ENCODE data around the gene INA. TPM values are rescaled to one million over a fixed set of nuclear protein-coding genes. Genes with fewer than 3 reads are reported as not detected.
A peak's percentile ranks its signal among the peaks of the same experiment; 100 is the strongest.
"Not testable (repeated sequence)": the region's sequence is repeated elsewhere in the genome, so short reads cannot be mapped to it uniquely, and the experiment has no call there.

The INA gene
- polyA plus RNA-seq (2013, experiment 1 of 2; ENCODE audit: insufficient read length), result 0.89 TPM
- 1.0 TPM for polyA plus RNA-seq (2013, experiment 2 of 2; ENCODE audit: insufficient read length)

DNA sequence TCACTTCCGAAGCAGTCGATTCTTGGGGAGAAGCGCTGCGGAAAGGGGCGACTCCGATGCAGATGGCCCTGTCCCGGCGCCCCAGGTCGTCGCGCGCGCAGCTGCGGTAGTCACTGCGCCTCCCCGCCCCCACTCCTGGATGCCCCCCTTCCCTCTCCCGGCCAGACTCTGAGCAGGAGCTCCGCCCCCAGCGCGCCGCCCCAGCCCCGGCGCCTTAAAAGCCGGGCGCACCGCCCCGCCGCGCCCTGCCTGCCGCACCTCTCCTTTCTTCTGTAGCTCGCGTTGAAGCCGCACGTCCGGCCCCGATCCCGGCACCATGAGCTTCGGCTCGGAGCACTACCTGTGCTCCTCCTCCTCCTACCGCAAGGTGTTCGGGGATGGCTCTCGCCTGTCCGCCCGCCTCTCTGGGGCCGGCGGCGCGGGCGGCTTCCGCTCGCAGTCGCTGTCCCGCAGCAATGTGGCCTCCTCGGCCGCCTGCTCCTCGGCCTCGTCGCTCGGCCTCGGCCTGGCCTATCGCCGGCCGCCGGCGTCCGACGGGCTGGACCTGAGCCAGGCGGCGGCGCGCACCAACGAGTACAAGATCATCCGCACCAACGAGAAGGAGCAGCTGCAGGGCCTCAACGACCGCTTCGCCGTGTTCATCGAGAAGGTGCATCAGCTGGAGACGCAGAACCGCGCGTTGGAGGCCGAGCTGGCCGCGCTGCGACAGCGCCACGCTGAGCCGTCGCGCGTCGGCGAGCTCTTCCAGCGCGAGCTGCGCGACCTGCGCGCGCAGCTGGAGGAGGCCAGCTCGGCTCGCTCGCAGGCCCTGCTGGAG lies at the start of gene INA:
TSS of gene INA (plus strand) at position 243 of the 817 bp plus-strand sequence. CDS start at position 317, 74 bp downstream.
- DNase-seq, result peak; percentile 51

DNA sequence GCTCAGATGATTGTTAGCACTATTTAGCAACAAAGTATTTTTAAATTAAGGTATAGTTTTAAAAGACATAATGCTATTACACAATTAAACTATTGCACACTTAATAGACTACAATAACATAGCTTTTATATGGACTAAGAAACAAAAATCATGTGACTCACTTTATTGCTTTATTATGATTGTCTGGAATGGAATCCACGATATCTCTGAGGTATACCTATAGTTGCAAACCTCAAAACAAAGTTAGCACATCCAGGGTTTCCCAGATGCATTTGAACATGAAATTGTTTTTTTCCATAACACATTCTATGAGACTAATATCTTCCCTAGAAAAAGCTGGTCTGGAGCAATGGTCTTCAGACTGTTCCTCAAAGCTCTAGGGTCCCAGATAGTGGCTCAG lies 49.5 kb upstream of the INA start:
- peak; percentile 13 for DNase-seq

DNA sequence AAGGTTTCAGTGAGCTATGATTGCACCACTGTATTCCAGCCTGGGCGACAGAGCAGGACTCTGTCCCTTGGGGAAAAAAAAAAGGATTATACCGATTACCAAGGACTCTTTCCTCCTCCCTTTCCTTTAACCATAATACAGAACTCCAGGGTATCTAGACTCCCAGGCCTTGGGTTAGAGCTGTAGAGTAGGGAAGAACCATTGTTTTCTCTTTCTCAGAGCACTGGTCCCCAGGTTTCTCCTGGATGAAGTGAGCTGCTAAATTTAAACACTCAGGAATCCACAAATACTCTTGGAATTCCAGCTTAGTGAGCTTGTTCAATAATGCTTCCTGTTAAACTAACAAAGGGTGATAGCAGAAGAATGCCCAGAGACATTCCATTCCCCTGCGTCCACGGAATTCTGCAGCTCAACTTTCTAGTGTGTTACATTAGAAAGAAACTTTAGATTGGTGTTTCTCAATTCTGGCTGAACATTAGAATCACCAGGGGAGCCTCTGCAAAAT lies 45.8 kb upstream of the INA start:
- peak; percentile 97 for DNase-seq

DNA sequence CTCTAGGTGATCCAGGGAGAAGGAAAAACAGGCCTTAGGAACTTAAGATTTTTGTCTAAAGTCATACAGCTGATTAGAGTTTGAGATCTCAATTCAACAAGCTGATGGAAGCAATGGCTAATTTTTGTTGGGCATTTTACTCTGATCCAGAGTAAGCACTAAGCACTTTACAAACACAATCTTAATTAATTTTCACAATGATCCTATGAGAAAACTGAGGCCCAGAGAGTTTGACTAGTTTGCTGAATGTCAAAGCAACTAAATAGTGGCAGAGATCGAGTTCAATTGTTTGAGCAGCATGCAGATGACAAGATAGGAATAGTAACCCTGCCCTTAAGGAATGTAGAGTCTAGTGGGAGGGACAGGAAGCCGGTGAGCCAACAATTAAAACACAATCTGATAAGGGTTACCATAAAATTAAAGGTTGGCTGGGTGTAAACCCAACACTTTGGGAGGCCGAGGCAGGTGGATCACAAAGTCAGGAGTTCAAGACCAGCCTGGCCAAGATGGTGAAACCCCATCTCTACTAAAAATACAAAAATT lies 44.7 kb upstream of the INA start:
- DNase-seq, result no peak

DNA sequence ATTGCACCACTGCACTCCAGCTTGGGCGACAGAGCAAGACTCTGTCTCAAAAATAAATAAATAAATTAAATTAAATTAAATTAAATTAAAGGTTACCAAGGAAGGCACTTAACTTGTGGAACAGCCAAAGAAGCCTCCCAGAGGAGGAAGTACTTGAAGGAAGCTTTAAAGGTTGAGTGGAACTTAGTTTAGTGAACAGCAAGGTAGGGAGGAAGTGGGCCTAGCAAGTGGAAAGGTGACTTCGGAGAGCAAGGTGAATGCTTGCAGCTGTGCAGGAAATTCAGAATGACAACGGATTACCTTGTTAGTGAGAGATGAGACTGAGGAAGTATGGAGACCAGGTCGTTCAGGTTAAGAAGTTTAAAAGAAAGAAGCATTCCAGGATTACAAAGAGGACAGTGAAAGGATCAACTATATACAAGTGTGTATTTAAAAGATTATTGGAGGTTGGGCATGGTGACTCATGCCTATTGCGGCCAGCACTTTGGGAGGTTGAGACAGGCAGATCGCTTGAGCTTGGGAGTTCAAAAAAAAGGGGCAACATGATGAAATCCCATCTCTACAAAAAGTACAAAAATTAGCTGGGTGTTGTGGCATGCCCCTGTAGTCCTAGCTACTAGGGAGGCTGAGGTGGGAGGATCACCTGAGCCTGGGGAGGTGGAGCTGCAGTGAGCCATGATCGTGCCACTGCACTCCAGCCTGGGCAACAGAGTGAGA lies 44.0 kb upstream of the INA start:
- peak; percentile 63 for DNase-seq

DNA sequence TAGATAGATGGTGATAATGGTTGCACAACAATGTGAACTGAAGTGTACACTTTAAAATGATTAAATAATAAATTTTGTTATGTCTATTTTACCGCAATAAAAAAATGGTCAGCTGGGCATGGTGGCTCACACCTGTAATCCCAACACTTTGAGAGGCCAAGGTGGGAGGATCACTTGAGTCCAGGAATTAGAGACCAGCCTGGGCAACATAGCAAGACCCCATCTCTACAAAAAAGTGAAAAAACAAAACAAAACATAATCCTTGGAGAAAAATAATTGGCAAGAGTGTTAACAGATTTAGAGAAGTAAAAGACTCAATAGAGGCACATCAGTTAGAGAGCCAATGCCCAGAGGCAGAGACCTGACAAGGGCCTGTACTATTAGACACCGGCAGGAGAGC lies 41.2 kb upstream of the INA start:
- DNase-seq, result no peak

DNA sequence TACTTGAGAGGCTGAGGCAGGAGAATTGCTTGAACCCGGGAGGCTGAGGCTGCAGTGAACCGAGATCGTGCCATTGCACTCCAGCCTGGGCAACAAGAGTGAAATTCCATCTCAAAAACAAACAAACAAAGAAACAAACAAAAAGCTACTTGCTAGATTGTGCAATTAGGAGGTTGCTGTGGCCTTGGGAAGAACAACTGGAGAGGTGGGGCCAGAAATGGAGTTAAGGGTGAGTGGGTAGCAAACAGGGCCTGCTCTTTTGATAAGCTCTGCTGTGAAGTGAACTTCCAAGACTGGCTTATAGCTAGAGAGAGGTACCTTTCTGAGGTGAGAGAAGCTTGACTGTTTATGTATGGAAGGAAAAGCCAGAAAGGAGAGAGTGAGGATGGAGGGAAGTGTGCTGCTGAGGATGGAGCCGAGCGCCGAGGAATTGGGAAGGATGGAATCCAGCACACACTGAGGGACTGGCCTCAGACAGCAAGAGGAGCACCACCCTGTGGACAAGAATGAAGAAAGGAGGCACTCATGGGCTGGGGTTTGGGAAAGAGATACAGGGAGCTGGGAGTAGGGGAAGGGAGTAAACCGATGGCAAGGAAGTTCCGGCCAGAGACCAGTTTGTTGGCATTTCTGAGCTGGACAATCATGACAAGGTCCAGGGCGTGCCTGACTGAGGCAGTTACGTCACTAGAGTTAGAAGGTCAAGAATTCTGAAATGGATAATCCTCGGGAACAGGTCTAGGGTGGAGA lies 38.3 kb upstream of the INA start:
- peak; percentile 62 for DNase-seq

DNA sequence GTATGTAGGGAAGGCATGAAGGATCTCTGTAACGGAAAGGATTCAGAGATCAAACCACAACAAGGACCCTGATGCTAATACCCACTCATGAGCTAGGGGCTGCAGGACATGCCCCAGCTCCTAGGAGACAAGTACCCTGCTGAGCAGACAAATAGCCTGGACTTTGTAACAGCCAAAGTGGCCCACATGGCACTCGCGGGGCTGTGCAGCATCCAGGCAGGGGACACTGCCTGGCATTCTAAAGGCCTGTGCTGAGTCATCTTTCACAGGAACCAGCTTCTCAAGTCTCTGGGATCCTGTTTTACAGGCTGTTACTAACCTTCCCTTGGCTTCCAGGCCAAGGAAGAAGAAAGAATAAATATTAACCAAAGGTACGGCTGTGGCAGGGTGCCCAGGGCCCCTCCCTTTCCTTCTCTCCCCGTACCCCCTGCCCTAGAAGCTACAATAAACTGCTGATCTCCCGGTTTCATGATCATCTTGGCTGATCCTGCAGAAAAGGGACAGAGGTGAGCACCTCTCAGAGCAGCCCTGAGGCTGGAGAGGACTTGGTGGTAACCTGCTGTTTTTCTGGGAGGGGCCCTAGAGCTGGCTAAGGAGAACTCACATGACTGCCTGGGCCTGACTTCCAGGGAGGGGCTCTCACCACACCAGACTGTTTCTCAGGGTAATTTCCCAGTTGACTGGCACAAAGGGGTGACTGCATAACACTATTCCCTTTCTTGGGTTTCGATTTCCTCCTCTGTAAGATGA lies 35.5 kb upstream of the INA start:
- peak; percentile 27 for DNase-seq

DNA sequence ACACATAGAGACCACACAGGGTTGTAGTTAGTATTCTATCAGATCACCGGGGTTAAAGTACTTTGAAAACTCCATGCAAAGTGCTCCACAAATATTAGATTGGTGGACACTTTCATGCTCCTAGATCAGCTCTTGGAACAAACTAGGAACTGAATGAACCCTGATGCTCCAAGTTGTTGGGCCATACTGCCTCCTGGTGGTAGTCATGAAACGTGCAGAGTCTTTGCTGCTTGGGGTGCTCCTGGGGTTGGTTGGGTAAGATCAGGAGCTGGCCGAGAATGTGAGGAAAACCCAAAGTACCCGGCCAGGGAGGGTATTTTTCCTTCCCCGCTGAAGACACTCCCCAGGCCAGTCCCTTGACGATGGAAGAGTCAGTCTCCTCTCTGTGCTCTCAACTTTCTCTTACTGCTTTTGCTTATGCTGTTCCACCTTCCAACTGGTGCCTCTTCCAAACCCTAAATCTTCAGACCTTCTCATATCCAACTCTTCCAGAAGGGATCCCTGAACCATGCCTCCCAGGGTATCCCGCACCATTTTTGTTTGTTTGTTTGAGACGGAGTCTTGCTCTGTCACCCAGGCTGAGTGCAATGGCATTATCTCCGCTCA lies 32.2 kb upstream of the INA start:
- DNase-seq, result peak; percentile 75

DNA sequence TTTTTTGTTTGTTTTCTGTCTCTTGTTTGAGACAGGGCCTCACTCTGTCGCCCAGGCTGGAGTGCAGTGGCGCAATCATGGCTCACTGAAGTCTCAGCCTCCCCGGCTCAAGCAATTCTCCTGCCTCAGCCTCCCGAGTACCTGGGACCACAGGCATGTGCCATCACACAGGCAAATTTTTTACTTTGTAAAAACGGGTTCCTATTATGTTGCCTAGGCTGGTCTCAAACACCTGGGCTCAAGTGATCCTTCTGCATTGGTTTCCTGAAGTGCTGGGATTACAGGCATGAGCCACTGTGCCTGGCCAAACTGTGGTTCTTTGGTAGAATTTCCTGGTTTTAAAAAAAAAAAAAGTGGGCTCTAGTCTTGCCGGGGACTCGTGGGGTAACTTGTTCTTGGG lies 31.4 kb upstream of the INA start, which contains the start of gene RPEL1:
TSS of gene RPEL1 (plus strand) at position 301 of the 400 bp plus-strand sequence. CDS start 110 bp downstream, outside the sequence.
- DNase-seq, result not testable (repeated sequence)

DNA sequence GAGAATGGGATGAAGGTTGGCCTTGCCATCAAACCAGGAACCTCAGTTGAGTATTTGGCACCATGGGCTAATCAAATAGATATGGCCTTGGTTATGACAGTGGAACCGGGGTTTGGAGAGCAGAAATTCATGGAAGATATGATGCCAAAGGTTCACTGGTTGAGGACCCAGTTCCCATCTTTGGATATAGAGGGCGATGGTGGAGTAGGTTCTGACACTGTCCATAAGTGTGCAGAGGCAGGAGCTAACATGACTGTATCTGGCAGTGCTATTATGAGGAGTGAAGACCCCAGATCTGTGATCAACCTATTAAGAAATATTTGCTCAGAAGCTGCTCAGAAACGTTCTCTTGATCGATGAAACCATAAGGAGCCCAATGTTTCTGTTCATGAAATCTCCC lies 30.6 kb upstream of the INA start:
- DNase-seq, result no peak

DNA sequence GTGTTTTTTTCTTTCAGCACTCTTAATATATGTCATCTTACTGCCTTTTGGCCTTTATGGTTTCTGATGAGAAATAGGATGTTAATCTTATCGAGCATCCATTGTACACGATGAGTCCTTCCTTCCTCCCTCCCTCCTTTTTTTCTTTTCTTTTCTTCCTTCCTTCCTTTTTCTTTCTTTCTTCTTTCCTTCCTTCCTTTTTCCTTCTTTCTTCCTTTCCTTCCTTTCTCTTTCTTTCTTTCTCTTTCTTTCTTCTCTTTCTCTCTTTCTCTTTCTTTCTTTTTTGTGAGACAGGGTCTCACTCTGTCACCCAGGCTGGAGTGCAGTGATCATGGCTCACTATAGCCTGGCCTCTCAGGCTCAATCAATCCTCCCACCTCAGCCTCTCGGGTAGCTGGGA lies 22.8 kb upstream of the INA start:
- DNase-seq, result no peak

DNA sequence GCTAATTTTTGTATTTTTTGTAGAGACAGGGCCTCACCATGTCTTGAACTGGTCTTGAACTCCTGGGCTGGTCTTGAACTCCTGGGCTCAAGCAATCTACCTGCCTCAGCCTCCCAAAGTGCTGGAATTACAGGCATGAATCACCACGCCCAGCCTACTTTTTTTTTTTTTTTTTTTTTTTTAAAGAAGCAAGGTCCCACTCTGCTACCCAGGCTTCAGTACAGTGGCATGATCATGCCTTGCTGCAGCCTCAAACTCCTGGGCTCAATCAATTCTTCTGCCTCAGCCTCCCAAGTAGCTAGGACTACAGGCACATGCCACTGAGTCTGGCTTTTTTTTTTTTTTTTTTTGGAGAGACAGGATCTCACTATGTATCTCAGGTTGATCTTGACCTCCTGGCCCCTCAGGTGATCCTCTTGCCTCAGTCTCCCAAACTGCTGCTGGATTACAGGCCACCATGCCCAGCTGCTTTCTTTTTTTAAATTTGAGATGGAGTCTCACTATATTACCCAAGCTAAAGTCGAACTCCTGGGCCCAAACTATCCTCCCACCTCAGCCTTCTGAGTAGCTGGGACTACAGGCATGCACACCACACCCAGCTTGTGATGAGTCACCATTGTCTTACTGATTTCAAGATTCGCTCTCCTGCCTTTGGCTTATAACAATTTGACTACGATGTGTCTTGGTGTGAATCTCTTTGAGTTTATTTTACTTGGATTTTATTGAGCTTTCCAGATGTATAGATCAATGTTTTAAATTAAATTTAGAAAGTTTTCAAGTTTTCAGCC lies 22.2 kb upstream of the INA start:
- no peak for DNase-seq

DNA sequence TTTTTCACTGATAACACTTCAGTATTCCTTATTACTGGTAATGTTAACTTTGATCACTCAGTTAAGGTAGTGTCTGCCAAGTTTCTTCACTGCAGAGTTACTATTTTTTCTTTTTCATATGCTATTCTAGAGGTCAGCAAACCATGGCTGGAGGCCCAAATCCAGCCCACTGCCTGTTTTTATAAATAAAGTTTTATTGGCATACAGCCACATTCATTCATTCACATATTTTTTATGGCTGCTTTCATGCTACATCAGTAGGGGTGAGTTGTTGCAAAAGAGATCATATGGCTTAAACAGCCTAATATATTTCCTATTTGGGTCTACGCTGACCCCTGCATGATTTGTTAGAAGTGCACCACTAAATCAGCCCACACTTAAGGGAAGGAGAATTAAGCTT lies 20.3 kb upstream of the INA start:
- no peak for DNase-seq

DNA sequence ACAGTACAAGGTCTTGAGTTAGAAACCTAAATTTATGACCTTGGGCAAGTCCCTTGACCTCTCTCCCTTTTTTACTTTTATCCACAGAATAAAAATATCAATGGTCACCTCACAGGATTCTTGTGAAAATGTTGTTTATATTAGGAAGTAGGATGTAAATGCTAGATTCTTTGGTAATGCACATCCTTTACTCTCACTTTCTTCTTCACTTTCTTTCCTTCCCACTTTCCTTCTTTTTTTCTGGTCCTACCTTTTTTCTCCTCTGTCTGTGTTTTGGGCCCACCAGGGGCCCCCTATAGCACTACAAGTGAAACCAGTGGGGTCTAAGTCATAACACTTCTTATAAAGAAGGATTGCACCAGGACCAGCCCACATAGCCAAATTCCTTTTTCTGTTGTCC lies 19.1 kb upstream of the INA start:
- no peak for DNase-seq

DNA sequence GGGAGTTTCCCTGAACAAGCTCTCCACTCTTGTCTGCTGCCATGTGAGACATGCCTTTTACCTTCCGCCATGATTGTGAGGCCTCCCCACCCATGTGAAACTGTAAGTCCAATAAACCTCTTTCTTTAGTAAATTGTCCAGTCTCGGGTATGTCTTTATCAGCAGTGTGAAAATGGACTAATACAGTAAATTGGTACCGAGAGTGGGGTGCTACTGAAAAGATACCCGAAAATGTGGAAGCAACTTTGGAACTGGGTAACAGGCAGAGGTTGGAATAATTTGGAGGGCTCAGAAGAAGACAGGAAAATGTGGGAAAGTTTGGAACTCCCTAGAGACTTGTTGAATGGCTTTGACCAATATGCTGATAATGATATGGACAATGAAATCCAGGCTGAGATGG lies 18.0 kb upstream of the INA start:
- DNase-seq, result not testable (repeated sequence)

DNA sequence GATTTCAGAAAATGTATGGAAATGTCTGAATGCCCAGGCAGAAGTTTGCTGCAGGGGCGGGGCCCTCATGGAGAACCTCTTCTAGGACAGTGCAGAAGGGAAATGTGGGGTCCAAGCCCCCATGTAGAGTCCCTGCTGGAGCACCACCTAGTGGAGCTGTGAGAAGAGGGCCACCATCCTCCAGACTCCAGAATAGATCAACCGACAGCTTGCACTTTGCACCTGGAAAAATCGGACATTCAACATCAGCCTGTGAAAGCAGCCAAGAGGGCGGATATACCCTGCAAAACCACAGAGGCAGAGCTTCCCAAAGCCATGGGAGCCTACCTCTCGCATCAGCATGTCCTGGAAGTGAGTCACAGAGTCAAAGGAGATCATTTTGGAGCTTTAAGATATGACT lies 16.9 kb upstream of the INA start:
- no peak for DNase-seq

DNA sequence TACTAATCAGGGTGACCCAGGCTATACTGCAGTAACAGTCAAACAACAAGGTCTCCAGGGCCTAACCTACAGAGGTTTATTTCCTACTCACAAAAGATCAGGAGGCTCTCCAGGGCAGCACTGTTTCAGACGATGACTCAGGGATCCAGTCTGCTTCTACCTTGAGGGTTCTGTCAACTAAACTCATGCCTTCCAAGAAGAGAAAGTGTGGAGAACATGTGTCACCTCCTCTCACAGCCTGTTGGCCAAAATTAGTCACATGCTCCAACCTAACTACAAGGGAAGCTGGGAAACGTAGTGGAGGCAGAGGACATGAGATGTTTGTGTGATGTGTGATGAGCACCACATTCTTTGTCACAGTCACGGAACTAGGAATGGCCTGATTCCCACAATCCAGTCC lies 14.7 kb upstream of the INA start:
- DNase-seq, result no peak

DNA sequence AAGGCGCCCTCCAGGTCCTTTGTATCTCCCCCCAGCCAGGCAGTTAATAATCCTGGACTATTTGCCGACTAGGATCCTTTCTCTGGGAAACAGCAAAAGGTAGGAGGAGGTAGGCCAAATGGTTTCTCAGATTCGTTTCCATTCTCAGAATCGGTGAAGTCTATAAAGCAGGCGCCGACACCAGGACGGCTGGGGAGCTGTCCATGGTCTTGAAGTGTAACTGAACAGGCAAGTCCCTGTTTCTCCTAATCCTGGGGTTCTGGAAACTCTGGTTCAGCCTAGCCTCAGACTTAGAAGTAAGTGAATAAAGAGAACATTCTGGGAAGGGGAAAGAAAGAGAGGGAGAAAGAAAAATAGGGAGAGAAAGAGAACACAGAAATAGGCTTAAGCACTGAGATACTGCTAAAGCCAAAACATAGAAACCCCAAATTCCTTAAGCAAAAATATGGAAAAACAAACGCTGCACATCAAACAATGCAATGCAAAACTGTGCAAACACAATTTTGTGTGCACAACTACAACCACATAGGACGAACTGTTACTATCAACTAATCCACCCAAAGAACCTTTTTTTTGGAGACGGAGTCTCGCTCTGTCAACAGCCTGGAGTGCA lies 11.1 kb upstream of the INA start:
- DNase-seq, result peak; percentile 70

DNA sequence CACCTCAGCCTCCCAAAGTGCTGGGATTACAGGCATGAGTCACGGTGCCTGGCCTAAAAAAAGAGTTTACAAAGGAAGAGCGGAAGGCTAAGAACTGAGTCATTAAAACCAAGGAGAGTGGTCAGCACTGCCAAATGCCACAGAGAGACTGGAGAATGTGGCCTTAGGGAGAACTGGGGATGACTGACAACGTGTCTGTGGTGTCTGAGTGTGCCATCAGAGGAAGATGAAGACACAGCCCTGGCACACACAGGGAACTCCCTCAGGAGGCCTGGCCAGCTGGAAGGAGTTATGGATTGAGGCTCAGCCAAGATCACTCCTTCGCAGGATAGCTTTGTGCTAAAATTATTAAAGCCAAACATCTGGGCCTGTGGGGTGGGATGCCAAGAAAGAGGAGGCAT lies 3.9 kb upstream of the INA start:
- DNase-seq, result peak; percentile 97
